ENCODE measurements around the gene FRMD3.

The FRMD3 gene

DNA sequence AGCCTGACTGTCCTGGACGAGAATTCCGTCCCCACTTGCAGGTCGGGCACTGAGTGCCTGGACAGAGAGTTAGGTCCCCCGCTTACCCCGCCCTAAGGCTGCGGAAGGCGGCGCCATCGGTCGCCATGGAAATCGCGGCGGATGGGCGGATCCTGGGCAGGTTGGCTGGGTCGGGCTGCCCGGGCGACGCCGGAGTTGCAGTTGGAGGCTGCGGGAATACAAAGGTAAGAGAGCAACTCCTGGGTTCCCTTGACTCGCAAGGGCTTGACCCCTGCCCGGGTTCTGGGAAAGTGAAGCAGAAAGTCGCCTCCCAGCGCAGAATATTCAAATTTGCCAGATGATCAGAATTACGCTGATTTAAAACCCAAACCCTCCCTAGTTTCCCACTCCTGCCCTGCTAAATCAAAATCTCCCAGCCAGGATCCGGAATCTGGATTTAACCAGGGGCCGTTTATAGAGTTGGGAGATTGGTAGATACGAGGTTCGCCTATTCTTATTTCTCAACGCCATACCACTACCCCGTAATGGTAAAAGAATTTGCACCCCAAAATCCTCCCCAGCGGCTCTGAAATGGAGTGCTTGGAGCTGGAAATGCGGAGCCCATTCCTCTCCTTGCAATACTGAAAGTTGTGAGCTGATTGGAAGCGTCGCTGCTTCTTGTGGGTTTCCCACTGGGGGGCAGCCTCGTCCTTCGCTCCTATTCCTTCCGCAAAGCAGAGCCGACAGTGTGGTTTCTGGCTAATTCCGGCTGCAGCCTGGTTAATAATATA lies 318.9 kb downstream of the FRMD3 start:
- H3K4me3 ChIP-seq, result peak overlapping the region; percentile 26 to 59 (median 47)
- H3K27ac ChIP-seq, result peak overlapping the region in 16 of 21 experiments; percentile 4 to 83 (median 58)

DNA sequence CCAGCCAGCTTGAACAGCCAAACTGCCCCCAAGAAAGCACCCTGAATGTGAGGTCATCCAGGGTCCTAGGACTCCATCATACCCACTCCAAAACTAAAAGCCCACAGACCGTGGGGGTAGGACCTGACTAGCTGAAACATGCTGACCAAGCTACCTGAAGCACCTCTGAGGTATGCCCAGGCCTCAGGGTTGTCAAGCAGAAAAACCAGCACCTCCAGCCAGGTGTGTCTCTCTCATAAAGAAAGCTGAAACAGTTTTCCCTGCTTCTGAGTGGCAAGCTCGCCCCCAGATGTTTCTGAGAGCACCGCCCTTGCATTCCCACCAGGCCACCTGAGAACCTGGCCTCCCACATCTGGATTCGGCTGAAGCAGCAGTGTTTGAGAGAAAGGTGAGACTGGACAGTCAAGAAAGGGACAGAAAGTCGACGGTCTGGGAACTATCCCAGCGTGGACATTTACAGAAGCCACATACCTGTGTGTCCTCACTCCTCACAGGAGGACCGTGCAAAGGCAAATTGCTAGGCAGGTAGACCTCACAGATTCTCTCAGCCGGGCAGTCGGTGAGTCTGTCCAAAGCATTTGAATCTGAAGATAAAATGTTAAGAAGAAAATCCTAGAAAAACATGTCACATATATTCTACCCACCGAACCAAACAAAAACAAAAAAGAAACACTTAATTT lies 319.6 kb downstream of the FRMD3 start:
- H3K27ac ChIP-seq, result peak overlapping the region in 1 of 21 experiments; percentile 65
- peak overlapping the region in 3 of 7 experiments; percentile 49 to 59 (median 50) for H3K4me3 ChIP-seq

DNA sequence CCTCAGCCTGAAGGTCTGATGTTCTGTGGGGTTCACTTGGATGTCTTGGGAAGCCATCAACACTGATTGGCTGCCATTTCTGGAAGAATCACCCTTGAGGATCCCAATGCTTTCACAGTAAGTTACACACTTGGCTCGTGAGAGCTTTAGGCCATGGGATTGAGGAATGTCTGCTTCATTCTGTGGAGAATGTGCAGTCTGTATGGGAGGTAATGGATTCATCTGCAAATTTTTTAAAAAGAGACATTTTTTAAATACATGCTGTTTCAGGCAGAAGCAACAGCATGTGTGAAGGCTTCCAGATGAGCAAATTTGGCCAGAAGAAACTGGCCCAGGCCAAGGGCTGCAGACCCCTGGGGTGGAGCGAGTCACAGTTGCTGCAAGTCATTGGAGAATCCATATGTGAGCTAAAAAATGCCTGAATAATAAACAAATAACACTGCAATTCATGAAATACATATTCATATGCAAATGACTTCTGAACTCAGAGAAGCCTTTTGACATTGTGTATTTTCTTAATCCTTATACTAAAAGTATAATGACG lies 328.9 kb downstream of the FRMD3 start:
- H3K4me3 ChIP-seq, result no peak overlapping the region
- no peak overlapping the region for H3K27ac ChIP-seq

DNA sequence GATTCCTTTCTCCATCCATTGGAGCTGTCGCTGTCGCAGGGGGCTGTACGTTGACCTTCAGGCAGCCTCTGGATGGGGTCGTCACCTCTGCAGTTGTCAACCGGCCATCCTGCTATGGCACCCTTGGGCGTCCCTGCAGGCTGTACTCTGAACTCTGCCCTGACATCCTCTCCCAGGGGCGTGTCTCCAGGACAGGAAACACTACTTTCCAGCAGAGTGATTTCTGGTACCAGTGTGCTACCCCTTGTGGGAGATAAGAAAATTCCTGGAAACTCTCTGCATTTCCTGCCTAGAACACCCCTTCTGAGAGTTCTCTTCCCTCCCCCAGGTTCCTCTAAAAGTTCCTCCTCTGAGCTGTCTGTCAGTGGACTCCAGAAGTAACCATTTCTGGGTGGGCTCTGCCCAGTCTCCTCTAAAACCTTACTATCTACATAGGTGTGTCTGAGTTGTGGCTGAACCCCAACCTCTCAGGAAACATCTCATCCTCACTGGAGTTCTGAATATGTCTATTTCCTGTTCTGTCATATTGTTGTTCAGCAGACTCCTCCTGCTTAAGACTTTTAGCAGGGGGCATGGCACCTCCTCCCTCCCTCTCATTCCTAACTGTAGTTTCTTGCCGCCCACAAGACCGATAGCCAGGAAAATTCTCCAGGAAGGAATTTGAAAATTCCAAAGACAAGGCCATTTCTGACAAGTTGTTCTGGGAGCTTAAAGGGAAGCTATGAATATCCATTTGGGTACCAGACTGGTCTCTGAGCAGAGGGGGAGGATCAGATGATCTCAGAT lies 329.9 kb downstream of the FRMD3 start:
- H3K27ac ChIP-seq, result no peak overlapping the region

DNA sequence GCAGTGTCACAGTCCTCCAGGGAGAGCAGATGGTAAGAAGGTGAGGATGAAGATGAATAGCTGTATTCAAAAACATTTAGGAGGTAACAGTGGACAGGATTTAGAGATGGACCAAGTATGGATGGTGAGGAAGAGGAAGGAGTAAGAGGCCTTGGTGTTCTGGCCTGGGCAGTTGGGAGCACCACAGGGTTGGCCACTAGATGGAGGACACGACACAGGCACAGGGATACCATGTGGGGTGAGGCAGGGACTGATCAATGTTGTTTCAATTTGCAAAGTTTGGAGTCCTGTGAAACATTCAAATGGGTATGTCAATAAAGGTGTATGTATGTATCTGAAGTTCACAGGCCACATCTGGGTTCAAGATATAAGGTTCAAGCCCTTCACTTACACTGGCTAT lies 334.2 kb downstream of the FRMD3 start:
- Histone ChIP-seq H3K4me3 (no peak overlapping the region), H3K27ac (no peak overlapping the region)

More for the DNA sequence above, 329.9 kb downstream of the FRMD3 start:
- no peak overlapping the region for H3K4me3 ChIP-seq

DNA sequence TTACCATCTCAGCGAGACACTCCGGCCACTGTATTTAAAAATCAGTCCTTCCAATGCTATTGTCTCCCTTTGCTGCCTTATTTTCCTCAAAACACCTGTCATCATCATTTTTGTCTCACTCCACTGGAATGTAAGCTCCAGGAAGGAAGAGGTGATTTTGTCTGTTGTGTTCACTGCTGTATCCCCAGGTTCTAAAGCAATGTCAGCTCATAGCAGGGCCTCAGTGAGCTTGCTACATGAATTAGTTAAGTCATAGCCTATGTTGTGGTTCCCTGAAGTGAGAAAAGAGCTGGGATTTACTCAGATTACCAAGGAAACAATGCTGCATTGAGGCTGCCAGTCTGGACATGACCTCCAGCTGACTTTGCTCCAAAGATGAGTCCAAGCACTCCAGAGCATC lies 337.7 kb downstream of the FRMD3 start:
- H3K27ac ChIP-seq, result no peak overlapping the region
- H3K4me3 ChIP-seq, result no peak overlapping the region

DNA sequence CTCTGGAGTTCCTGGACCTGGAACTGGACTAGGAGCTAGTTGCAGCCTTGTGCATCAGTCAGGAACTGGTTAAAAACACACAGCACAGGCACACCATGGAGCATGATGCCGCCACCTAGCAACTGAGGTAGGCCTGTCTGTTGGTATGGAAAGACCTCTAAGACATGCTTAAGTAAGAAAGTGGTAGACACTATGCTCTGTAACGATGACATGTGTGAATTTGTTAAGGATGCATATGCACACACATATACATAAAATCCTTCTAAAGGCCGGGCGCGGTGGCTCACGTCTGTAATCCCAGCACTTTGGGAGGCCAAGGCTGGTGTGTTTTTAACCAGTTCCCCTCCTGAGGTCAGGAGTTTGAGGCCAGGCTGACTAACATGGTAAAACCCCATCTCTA lies 338.4 kb downstream of the FRMD3 start:
- H3K4me3 ChIP-seq, result no peak overlapping the region
- H3K27ac ChIP-seq, result no peak overlapping the region

DNA sequence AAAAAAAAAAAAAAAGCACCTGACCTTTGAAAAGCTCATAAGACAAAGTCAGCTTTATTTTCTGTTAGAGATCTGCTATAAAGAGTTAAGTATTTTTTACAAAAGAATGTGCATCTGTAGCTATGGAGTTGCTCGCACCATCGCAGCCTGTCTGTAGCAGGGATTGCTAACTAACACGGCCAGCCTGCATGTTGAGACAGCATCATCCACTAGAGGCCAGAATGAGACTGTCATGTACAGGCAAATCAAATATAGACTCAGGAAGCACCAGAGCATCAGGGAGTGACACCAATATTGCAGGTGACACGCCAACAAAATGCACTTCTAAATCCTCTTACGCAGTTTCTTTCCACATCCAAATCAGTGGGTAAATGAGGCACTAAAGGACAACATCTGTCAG lies 339.0 kb downstream of the FRMD3 start:
- Histone ChIP-seq H3K4me3 (no peak overlapping the region), H3K27ac (no peak overlapping the region)

DNA sequence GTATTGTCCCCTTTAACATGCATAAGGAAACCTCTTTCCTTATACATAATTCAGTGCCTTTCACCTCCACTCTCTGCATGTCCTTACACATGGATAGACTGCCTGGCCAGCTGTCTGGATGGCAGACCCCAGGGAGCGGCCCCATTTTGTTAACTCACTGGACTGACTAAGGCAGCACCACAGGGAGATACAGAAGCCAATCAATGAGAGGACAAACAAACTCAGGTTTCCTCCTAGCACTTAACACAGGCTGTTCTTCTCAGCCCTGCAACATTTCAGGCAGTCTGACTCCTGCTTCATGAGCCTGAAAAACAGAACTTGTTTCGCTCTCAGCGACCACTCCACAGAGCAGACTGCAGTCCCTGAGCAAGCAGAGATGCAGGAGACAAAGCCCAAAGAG lies 339.8 kb downstream of the FRMD3 start:
- no peak overlapping the region for H3K4me3 ChIP-seq
- no peak overlapping the region for H3K27ac ChIP-seq

DNA sequence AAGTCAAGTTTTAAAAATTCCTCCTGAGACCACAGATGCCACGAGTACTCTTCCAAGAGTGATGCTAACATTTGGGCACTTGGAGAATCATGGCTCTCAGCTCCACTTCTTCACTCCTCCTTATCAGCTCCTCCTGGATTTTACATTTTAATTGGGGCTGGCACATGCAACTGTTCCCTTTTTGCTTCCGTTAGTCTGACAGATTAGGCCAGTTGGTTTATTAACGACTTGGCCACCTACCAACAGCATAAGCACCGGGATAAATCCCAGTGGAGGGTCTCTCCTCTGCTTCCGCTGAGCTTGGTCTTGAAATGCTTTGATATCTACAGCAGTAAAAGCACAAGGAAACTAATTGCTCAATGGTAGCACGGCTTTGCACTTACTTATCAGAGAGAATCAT lies 340.6 kb downstream of the FRMD3 start:
- Histone ChIP-seq H3K4me3 (no peak overlapping the region), H3K27ac (no peak overlapping the region)

DNA sequence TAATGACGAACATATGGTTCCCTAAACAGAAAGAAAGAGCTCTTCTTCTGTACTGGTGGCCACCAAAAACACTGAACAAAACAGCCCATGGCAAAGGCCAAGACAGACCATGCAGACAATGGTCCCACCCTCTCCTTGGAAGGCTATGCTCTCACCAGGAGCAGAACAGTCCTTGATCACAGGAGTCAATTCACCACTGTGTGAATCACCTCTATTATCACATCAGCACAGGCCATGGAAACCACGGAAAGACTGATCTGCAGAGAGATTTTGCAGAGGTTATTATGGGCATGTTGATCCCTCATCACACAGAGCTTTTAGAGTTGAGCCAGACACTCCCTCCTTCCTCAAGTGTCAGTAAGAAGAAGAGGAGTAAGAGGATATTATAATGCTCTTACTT lies 341.3 kb downstream of the FRMD3 start:
- no peak overlapping the region for H3K4me3 ChIP-seq
- no peak overlapping the region for H3K27ac ChIP-seq
